ENCODE data around the gene PTPRN2. TPM values are rescaled to one million over a fixed set of nuclear protein-coding genes. Genes with fewer than 3 reads are reported as not detected.

Gene PTPRN2
- total and polyA plus RNA-seq, 9 of the 15 experiments (the other 6 are each of a cell fraction or from before 2014, with no cell fraction given): not detected

GRCh38 chr7:157495594-157495993 is 1092.0 kb downstream of the PTPRN2 start:
- WGBS (ENCODE audit: insufficient coverage, low coverage, missing lambda C conversion rate): 1% methylated on average over 13 of the region's 13 CpGs
- H3K9ac ChIP-seq (ENCODE audit: insufficient read depth in 1 of 2, low read depth in 2 of 2, low read length in 2 of 2): no peak overlapping the region
- TF ChIP-seq MBD1 (CRISPR knock-in tag; IDR thresholded peaks at IDR 0.05) (no peak), ZNF12 (CRISPR knock-in tag; IDR thresholded peaks at IDR 0.05) (no peak), GTF3C2 (IDR thresholded peaks at IDR 0.05; ENCODE audit: borderline replicate concordance, extremely low read depth, insufficient read length) (no peak), ZC3H8 (IDR thresholded peaks at IDR 0.05) (no peak), XRCC4 (IDR thresholded peaks at IDR 0.05; ENCODE audit: extremely low read depth, insufficient read depth, insufficient read length) (no peak), ADNP (tag; IDR thresholded peaks at IDR 0.05) (no peak), SNAPC5 (CRISPR knock-in tag; IDR thresholded peaks at IDR 0.05) (no peak), ZNF282 (CRISPR knock-in tag; IDR thresholded peaks at IDR 0.05) (no peak)
- CTCF ChIA-PET (ENCODE audit: low intra/inter-chr PET ratio): no interaction called here
- in situ Hi-C loops (cut with MboI) (no loop called here), intact Hi-C loops (cut with micrococcal nuclease) (no loop called here)
- no peak for ATAC-seq
- peaks cover 39 to 67% of the 10 kb centered on the region in 2 experiments; a peak in 4 of 5 replicates for H3K27me3 ChIP-seq (ENCODE audit: control insufficient read depth in 2 of 2, insufficient read depth in 2 of 2, low read length in 2 of 2)
- H3K36me3 ChIP-seq (ENCODE audit: control insufficient read depth, insufficient read depth, low read length): no peaks in the 10 kb centered on the region
- no peaks in the 10 kb centered on the region for H3K9me3 ChIP-seq (replicated peaks; ENCODE audit: control insufficient read depth, insufficient read depth, low read depth, low read length)
- BruUV-seq (replicated peaks): no TSS peak
- H2AFZ ChIP-seq (ENCODE audit: low read depth, low read length): no peak overlapping the region
- POLR2A ChIA-PET: no interaction called here
- H3K4me3 ChIP-seq: no peak overlapping the region
- no peak for DNase-seq (ENCODE audit: extremely low read depth in 1 of 4, low spot score in 3 of 4)
- H3K9me1 ChIP-seq (ENCODE audit: control insufficient read depth, insufficient read depth, low read length): no peaks in the 10 kb centered on the region
- peaks cover 0 to 5% of the 10 kb centered on the region in 2 experiments; a peak in 2 of 5 replicates for H3K4me1 ChIP-seq (replicated peaks in 1 of 2; ENCODE audit: control insufficient read depth in 2 of 2, insufficient read depth in 2 of 2, low read length in 2 of 2)
- no peak overlapping the region for H3K27ac ChIP-seq (ENCODE audit: extremely low read depth, low read depth, low read length)
- peaks cover 5% of the 10 kb centered on the region; the same call in 1 of the 2 replicates for H4K20me1 ChIP-seq (replicated peaks; ENCODE audit: control insufficient read depth, insufficient read depth, low read length)
- H3K4me2 ChIP-seq (ENCODE audit: insufficient read depth, low read length): no peak overlapping the region
- no peak for FAIRE-seq
- H3K79me2 ChIP-seq (ENCODE audit: control insufficient read depth, insufficient read depth, low read length): no peaks in the 10 kb centered on the region
